DOHH2 (cell line): Measurements from ENCODE around the gene GATB.

ENCODE experiments used
- H3F3A ChIP-seq: fragments of 200-600 bp; sonication (generic), shearing (Covaris generic); 2 replicates; pipeline ENCODE4 v1.6.0; 2016; ENCODE audit warnings: antibody characterized with exemption, mild to moderate bottlenecking; ENCODE audit not compliant: control insufficient read depth, insufficient read depth
- H3K27ac ChIP-seq: fragments of 200-600 bp; sonication (generic); 2 replicates; pipeline ENCODE4 v1.5.1; 2014; ENCODE audit warnings: low read depth, mild to moderate bottlenecking, low read length, moderate library complexity
- H3K27me3 ChIP-seq: fragments of 200-600 bp; sonication (generic); 2 replicates; pipeline ENCODE4 v1.6.1; 2014; ENCODE audit warnings: mild to moderate bottlenecking, low read length, mixed read lengths; ENCODE audit not compliant: control insufficient read depth
- H3K36me3 ChIP-seq: fragments of 200-600 bp; sonication (generic); 2 replicates; pipeline ENCODE4 v1.6.1; 2014; ENCODE audit warnings: mild to moderate bottlenecking, low read length, moderate library complexity, mixed read lengths; ENCODE audit not compliant: control insufficient read depth
- H3K4me1 ChIP-seq: fragments of 200-600 bp; sonication (generic); 2 replicates; pipeline ENCODE4 v1.6.1; 2014; ENCODE audit warnings: mild to moderate bottlenecking, low read length, mixed read lengths; ENCODE audit not compliant: control insufficient read depth
- H3K4me2 ChIP-seq: fragments of 200-600 bp; sonication (generic); 2 replicates; pipeline ENCODE4 v1.6.0; 2014; ENCODE audit warnings: mild to moderate bottlenecking, low read length, moderate library complexity
- H3K4me3 ChIP-seq: fragments of 200-600 bp; sonication (generic); 2 replicates; pipeline ENCODE4 v1.5.1; 2014; ENCODE audit warnings: mild to moderate bottlenecking, low read length, mixed read lengths
- H3K79me2 ChIP-seq: fragments of 200-600 bp; sonication (generic); 2 replicates; pipeline ENCODE4 v1.6.1; 2014; ENCODE audit warnings: mild to moderate bottlenecking, low read length, mixed read lengths; ENCODE audit not compliant: control insufficient read depth
- H3K9me2 ChIP-seq: fragments of 200-600 bp; sonication (generic); replicated peaks from 2 replicates; pipeline ENCODE4 v1.6.1; 2014; ENCODE audit warnings: mild to moderate bottlenecking, low read length, mixed read lengths; ENCODE audit not compliant: control insufficient read depth
- H3K9me3 ChIP-seq: fragments of 200-600 bp; sonication (generic); 2 replicates; pipeline ENCODE4 v1.6.1; 2014; ENCODE audit warnings: antibody characterized with exemption, low read length, mixed read lengths; ENCODE audit not compliant: control insufficient read depth, insufficient read depth
- H4K20me1 ChIP-seq: fragments of 200-600 bp; sonication (generic); 2 replicates; pipeline ENCODE4 v1.6.0; 2014; ENCODE audit warnings: low read depth, mild to moderate bottlenecking, antibody characterized with exemption, low read length, moderate library complexity; ENCODE audit not compliant: control insufficient read depth, insufficient read depth
- EZH2phosphoT487 ChIP-seq: fragments of 200-600 bp; sonication (generic); IDR thresholded peaks from 2 replicates; pipeline ENCODE4 v1.6.1; 2017; ENCODE audit warnings: borderline replicate concordance, mild to moderate bottlenecking, antibody characterized with exemption, low read length, moderate library complexity, mixed read lengths
- TF ChIP-seq, protein P1 (sequence below): fragments of 200-600 bp; sonication (generic); IDR thresholded peaks from one replicate; pipeline ENCODE4 v1.5.1; 2014; ENCODE audit warnings: antibody characterized with exemption, mild to moderate bottlenecking, low read depth, low read length; ENCODE audit not compliant: poor library complexity, severe bottlenecking

GATB gene

DNA sequence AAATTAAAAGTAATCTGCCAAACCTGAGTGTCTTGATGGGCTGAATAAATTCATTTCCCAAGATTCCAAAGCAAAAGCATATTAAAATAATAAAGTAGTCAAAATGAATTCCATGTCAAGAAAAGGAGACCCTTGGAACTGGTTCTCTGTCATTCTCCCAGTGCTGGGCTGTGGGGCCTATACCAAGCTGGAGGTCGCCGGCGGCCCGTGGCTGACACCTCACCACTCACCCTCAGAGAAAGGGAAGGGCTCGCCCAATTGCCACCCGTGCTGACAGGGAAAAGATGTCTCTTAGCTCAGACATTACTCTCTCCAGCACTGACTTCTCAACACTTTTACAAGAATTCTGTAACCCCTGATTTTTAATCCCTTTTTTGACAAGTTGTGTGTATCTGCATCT is 51.7 kb downstream of the GATB start:
- Histone ChIP-seq H4K20me1 (no peaks in the 10 kb centered on the region), H3K27ac (no peak overlapping the region), H3K79me2 (no peaks in the 10 kb centered on the region), H3K9me3 (no peaks in the 10 kb centered on the region), H3K9me2 (no peaks in the 10 kb centered on the region), H3K4me1 (no peaks in the 10 kb centered on the region), H3K36me3 (no peaks in the 10 kb centered on the region), H3K4me3 (no peak overlapping the region), H3F3A (no peaks in the 10 kb centered on the region), H3K27me3 (no peaks in the 10 kb centered on the region), H3K4me2 (no peak overlapping the region)
- TF ChIP-seq, protein P1, sequence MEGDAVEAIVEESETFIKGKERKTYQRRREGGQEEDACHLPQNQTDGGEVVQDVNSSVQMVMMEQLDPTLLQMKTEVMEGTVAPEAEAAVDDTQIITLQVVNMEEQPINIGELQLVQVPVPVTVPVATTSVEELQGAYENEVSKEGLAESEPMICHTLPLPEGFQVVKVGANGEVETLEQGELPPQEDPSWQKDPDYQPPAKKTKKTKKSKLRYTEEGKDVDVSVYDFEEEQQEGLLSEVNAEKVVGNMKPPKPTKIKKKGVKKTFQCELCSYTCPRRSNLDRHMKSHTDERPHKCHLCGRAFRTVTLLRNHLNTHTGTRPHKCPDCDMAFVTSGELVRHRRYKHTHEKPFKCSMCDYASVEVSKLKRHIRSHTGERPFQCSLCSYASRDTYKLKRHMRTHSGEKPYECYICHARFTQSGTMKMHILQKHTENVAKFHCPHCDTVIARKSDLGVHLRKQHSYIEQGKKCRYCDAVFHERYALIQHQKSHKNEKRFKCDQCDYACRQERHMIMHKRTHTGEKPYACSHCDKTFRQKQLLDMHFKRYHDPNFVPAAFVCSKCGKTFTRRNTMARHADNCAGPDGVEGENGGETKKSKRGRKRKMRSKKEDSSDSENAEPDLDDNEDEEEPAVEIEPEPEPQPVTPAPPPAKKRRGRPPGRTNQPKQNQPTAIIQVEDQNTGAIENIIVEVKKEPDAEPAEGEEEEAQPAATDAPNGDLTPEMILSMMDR, result no peak
- no peak for TF ChIP-seq EZH2phosphoT487

DNA sequence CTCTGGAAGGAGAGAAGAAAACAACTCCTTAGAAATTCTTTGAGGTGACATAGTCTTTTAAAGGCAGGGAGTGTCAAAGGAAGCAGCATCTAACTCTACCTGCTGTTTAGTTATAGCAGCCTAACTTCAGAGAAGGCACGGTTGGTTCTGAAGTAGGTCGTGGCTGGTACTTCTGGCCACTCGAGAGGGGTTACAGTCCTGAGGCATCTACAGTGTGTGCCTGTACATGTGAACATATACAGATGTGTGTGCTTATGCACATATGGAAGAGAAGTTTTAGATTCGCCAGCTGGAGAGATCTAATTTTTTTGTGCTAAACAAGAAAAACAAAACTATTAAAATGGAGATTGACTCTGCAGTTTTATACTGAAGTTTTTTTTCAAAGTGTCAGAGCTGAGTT is 52.7 kb downstream of the GATB start:
- Histone ChIP-seq H3K4me1 (no peaks in the 10 kb centered on the region), H3K4me2 (no peak overlapping the region), H3K9me3 (no peaks in the 10 kb centered on the region), H3K36me3 (no peaks in the 10 kb centered on the region), H3F3A (no peaks in the 10 kb centered on the region), H3K9me2 (no peaks in the 10 kb centered on the region), H4K20me1 (no peaks in the 10 kb centered on the region), H3K79me2 (no peaks in the 10 kb centered on the region), H3K27ac (no peak overlapping the region), H3K4me3 (no peak overlapping the region), H3K27me3 (no peaks in the 10 kb centered on the region)
- TF ChIP-seq, protein P1, result no peak
- no peak for TF ChIP-seq EZH2phosphoT487

DNA sequence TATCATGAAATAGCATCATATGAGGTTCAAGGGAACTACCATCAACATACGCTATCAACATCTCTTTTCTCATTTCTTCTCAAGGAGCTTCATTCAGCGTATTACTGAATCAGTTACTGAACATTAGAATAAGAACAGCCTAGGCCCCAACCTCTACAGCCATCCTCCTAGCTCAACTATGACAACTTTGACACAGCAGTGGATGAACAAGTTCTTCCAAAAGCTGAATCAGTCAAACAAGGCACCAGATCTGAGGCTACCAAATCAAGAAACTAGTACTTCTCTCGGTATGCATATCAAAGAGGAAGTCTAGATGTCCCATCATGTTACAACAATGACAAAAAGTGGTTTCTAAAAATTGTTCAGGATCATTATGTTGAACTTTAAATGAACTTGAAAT is 57.4 kb downstream of the GATB start:
- Histone ChIP-seq H3K4me3 (no peak overlapping the region), H3K79me2 (no peaks in the 10 kb centered on the region), H3K36me3 (no peaks in the 10 kb centered on the region), H3K4me2 (no peak overlapping the region), H3K4me1 (no peaks in the 10 kb centered on the region), H3F3A (no peaks in the 10 kb centered on the region), H4K20me1 (no peaks in the 10 kb centered on the region), H3K9me3 (no peaks in the 10 kb centered on the region), H3K9me2 (no peaks in the 10 kb centered on the region), H3K27ac (no peak overlapping the region), H3K27me3 (no peaks in the 10 kb centered on the region)
- TF ChIP-seq EZH2phosphoT487, result no peak
- TF ChIP-seq, protein P1, result no peak

DNA sequence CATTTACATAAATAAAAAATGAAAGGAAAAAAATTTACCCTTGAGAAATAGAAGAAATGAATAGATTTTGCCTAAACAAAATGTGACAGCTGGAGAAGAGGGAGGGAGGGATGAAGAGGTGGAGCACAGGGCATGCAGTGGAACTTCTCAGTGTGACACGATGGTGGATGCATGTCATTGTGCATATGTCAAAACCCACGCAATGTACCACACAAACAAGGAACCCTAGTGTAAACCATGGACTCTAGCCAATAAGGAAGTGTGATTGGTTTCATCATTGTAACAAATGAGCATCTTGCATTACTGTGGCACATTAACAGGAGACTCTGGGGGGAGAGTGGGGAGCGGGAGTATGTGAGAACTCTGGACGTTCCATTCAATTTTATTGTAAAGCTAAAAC is 58.6 kb downstream of the GATB start:
- no peaks in the 10 kb centered on the region for H3K27me3 ChIP-seq
- no peak overlapping the region for H3K27ac ChIP-seq
- H4K20me1 ChIP-seq, result no peaks in the 10 kb centered on the region
- no peaks in the 10 kb centered on the region for H3K79me2 ChIP-seq
- H3K4me1 ChIP-seq, result no peaks in the 10 kb centered on the region
- no peak overlapping the region for H3K4me2 ChIP-seq
- no peaks in the 10 kb centered on the region for H3F3A ChIP-seq
- TF ChIP-seq EZH2phosphoT487, result no peak
- TF ChIP-seq, protein P1, result no peak
- H3K9me3 ChIP-seq, result no peaks in the 10 kb centered on the region
- H3K9me2 ChIP-seq, result no peaks in the 10 kb centered on the region
- H3K36me3 ChIP-seq, result no peaks in the 10 kb centered on the region
- no peak overlapping the region for H3K4me3 ChIP-seq
